Stimulated activated CD8-positive, alpha-beta memory T cell treated with anti-CD3 and anti-CD28 coated beads, Interleukin-15, amount 100 ng/mL, for 1 hour (primary cell): ENCODE results near the gene DNAAF5.

Source experiments
- DNase-seq: peaks from one replicate; pipeline ENCODE4 v3.0.0-alpha.2; 2020; ENCODE audit warnings: low read depth

The DNAAF5 gene

GRCh38 chr7:707296-708000, 19.1 kb upstream of the DNAAF5 start:
- DNase-seq = no peak

- DNase-seq = no peak
Observed at GRCh38 chr7:710161-710560, 16.3 kb upstream of the DNAAF5 start.

GRCh38 chr7:711093-711921, 15.2 kb upstream of the DNAAF5 start:
- DNase-seq = no peak

- no peak for DNase-seq
Observed at GRCh38 chr7:711922-712380, 14.5 kb upstream of the DNAAF5 start.

- no peak for DNase-seq
Observed at GRCh38 chr7:712381-713138, 13.9 kb upstream of the DNAAF5 start.

- DNase-seq = no peak
Observed at GRCh38 chr7:713139-713457, 13.4 kb upstream of the DNAAF5 start.

- no peak for DNase-seq
Observed at GRCh38 chr7:713488-714230, 12.8 kb upstream of the DNAAF5 start.

- no peak for DNase-seq
Observed at GRCh38 chr7:714251-714671, 12.2 kb upstream of the DNAAF5 start.

- DNase-seq = no peak
Observed at GRCh38 chr7:716222-716621, 10.3 kb upstream of the DNAAF5 start.

GRCh38 chr7:716636-717035, 9.9 kb upstream of the DNAAF5 start:
- DNase-seq = no peak

- no peak for DNase-seq
Observed at GRCh38 chr7:721619-722248, 4.8 kb upstream of the DNAAF5 start.

- no peak for DNase-seq
Observed at GRCh38 chr7:723541-723940, 3.0 kb upstream of the DNAAF5 start.

- no peak for DNase-seq
Observed at GRCh38 chr7:724298-724697, 2.2 kb upstream of the DNAAF5 start.

GRCh38 chr7:725223-726005, 1.1 kb upstream of the DNAAF5 start:
- DNase-seq = no peak

GRCh38 chr7:726854-727103, 280 bp downstream of the DNAAF5 start:
- DNase-seq = no peak

- DNase-seq = no peak
Observed at GRCh38 chr7:727104-727805, 756 bp downstream of the DNAAF5 start, which contains the start of gene PRKAR1B. TSS of gene PRKAR1B (minus strand) at chr7:727281. CDS start at chr7:711505, 15,776 bp downstream.

GRCh38 chr7:727806-728460, 1.4 kb downstream of the DNAAF5 start:
- no peak for DNase-seq

- DNase-seq = no peak
Observed at GRCh38 chr7:728602-729001, 2.1 kb downstream of the DNAAF5 start.

- DNase-seq = no peak
Observed at GRCh38 chr7:729140-730000, 2.9 kb downstream of the DNAAF5 start.
